ENCODE results near the gene FAM174C.

DNA sequence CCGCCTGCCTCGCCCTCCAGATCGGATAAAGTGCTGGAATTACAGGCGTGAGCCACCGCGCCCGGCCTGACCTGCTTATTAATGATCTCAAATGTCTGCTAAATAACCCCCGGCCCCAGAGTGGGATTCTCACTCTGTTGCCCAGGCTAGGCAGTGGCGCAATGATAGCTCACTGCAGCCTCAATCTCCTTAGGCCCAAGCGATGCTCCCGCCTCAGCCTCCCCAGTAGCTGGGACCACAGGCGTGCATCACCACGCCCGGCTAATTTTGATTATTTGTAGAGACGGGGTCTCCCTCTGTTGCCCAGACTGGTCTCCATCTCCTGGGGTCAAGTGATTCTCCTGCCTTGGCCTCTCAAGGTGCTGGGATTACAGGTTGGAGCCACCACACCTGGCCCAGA is 34.4 kb upstream of the FAM174C start:
- TF ChIP-seq, protein P1, sequence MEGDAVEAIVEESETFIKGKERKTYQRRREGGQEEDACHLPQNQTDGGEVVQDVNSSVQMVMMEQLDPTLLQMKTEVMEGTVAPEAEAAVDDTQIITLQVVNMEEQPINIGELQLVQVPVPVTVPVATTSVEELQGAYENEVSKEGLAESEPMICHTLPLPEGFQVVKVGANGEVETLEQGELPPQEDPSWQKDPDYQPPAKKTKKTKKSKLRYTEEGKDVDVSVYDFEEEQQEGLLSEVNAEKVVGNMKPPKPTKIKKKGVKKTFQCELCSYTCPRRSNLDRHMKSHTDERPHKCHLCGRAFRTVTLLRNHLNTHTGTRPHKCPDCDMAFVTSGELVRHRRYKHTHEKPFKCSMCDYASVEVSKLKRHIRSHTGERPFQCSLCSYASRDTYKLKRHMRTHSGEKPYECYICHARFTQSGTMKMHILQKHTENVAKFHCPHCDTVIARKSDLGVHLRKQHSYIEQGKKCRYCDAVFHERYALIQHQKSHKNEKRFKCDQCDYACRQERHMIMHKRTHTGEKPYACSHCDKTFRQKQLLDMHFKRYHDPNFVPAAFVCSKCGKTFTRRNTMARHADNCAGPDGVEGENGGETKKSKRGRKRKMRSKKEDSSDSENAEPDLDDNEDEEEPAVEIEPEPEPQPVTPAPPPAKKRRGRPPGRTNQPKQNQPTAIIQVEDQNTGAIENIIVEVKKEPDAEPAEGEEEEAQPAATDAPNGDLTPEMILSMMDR (IDR thresholded peaks at IDR 0.05) = no peak
- TF ChIP-seq POLR2A (IDR thresholded peaks at IDR 0.05) = no peak
